IPS DF 6.9 (cell line): ENCODE data around the gene TMEFF1.

Experiments used
- DNase-seq: peaks from one replicate; pipeline ENCODE4 v3.0.0-alpha.2; 2013; ENCODE audit warnings: low read depth, low spot score
- H3K27ac ChIP-seq: one replicate; pipeline ENCODE4 v1.5.1; 2013; ENCODE audit warnings: low read length, control low read depth
- H3K27me3 ChIP-seq: 2 replicates; pipeline ENCODE4 v1.6.1; 2013; ENCODE audit warnings: mild to moderate bottlenecking, low read length; ENCODE audit not compliant: control insufficient read depth, insufficient read depth
- H3K36me3 ChIP-seq: 2 replicates; pipeline ENCODE4 v1.6.1; 2013; ENCODE audit warnings: low read length; ENCODE audit not compliant: control insufficient read depth, insufficient read depth
- H3K4me1 ChIP-seq: 2 replicates; pipeline ENCODE4 v1.6.1; 2013; ENCODE audit warnings: low read length; ENCODE audit not compliant: control insufficient read depth, insufficient read depth
- H3K4me3 ChIP-seq: 2 replicates; pipeline ENCODE4 v1.5.1; 2013; ENCODE audit warnings: mild to moderate bottlenecking, low read length
- H3K9me3 ChIP-seq: 2 replicates; pipeline ENCODE4 v1.6.1; 2013; ENCODE audit warnings: low read length, inconsistent platforms; ENCODE audit not compliant: control insufficient read depth, insufficient read depth
- WGBS: extraction: QIAGEN DNeasy Blood & Tissue Kit; methylation state at CpG from one replicate; pipeline ENCODE4 v1.1.7; 2013; ENCODE audit warnings: mixed read lengths, missing lambda C conversion rate; ENCODE audit not compliant: insufficient read length, insufficient coverage; 5-methylcytosine and 5-hydroxymethylcytosine counted together

The TMEFF1 gene

GRCh38 chr9:100584951-100585350, 112.0 kb downstream of the TMEFF1 start:
- no peak overlapping the region for H3K27ac ChIP-seq
- no peaks in the 10 kb centered on the region for H3K4me1 ChIP-seq
- no peaks in the 10 kb centered on the region for H3K27me3 ChIP-seq
- H3K9me3 ChIP-seq: no peaks in the 10 kb centered on the region
- H3K4me3 ChIP-seq: no peak overlapping the region
- no peak for DNase-seq
- no CpG with 5 or more reads among the region's 4 CpGs for WGBS
- peaks cover 8% of the 10 kb centered on the region; the same call in 1 of the 2 replicates for H3K36me3 ChIP-seq

GRCh38 chr9:100586093-100586492, 113.1 kb downstream of the TMEFF1 start:
- Histone ChIP-seq H3K4me1 (no peaks in the 10 kb centered on the region), H3K4me3 (no peak overlapping the region), H3K36me3 (peaks cover 8% of the 10 kb centered on the region; the same call in 1 of the 2 replicates), H3K27me3 (no peaks in the 10 kb centered on the region), H3K9me3 (no peaks in the 10 kb centered on the region), H3K27ac (no peak overlapping the region)
- no CpG with 5 or more reads among the region's 7 CpGs for WGBS
- no peak for DNase-seq

- no peak for DNase-seq
- no peaks in the 10 kb centered on the region for H3K9me3 ChIP-seq
- H3K27ac ChIP-seq: no peak overlapping the region
- H3K4me1 ChIP-seq: no peaks in the 10 kb centered on the region
- no CpG with 5 or more reads among the region's 9 CpGs for WGBS
- H3K36me3 ChIP-seq: peaks cover 8% of the 10 kb centered on the region; the same call in 1 of the 2 replicates
- no peak overlapping the region for H3K4me3 ChIP-seq
- no peaks in the 10 kb centered on the region for H3K27me3 ChIP-seq
Observed at GRCh38 chr9:100587375-100587774, 114.4 kb downstream of the TMEFF1 start.

- peaks cover 5% of the 10 kb centered on the region; the same call in 1 of the 2 replicates for H3K36me3 ChIP-seq
- no peaks in the 10 kb centered on the region for H3K27me3 ChIP-seq
- no peaks in the 10 kb centered on the region for H3K9me3 ChIP-seq
- H3K27ac ChIP-seq: no peak overlapping the region
- DNase-seq: no peak
- no peak overlapping the region for H3K4me3 ChIP-seq
- WGBS: no CpG with 5 or more reads among the region's 5 CpGs
- H3K4me1 ChIP-seq: no peaks in the 10 kb centered on the region
Observed at GRCh38 chr9:100589582-100589981, 116.6 kb downstream of the TMEFF1 start.

- Histone ChIP-seq H3K36me3 (peaks cover 5% of the 10 kb centered on the region; the same call in 1 of the 2 replicates), H3K4me3 (no peak overlapping the region), H3K27ac (no peak overlapping the region), H3K9me3 (no peaks in the 10 kb centered on the region), H3K27me3 (no peaks in the 10 kb centered on the region), H3K4me1 (no peaks in the 10 kb centered on the region)
- no CpG with 5 or more reads among the region's 2 CpGs for WGBS
- no peak for DNase-seq
Observed at GRCh38 chr9:100590481-100590880, 117.5 kb downstream of the TMEFF1 start.

GRCh38 chr9:100591139-100591538, 118.2 kb downstream of the TMEFF1 start:
- H3K27ac ChIP-seq: no peak overlapping the region
- H3K4me3 ChIP-seq: no peak overlapping the region
- H3K27me3 ChIP-seq: no peaks in the 10 kb centered on the region
- no CpG with 5 or more reads among the region's 6 CpGs for WGBS
- H3K9me3 ChIP-seq: no peaks in the 10 kb centered on the region
- H3K4me1 ChIP-seq: no peaks in the 10 kb centered on the region
- peaks cover under 1% of the 10 kb centered on the region; the same call in 1 of the 2 replicates for H3K36me3 ChIP-seq
- DNase-seq: no peak

- H3K9me3 ChIP-seq: no peaks in the 10 kb centered on the region
- no peaks in the 10 kb centered on the region for H3K4me1 ChIP-seq
- WGBS: no CpG with 5 or more reads among the region's 5 CpGs
- H3K27me3 ChIP-seq: no peaks in the 10 kb centered on the region
- no peak overlapping the region for H3K27ac ChIP-seq
- no peaks in the 10 kb centered on the region; the same call in 1 of the 2 replicates for H3K36me3 ChIP-seq
- DNase-seq: no peak
- H3K4me3 ChIP-seq: no peak overlapping the region
Observed at GRCh38 chr9:100591639-100592412, 118.9 kb downstream of the TMEFF1 start.

GRCh38 chr9:100595391-100596199, 122.6 kb downstream of the TMEFF1 start:
- H3K36me3 ChIP-seq: no peaks in the 10 kb centered on the region
- peaks cover 2% of the 10 kb centered on the region; the same call in 1 of the 2 replicates for H3K4me1 ChIP-seq
- H3K9me3 ChIP-seq: no peaks in the 10 kb centered on the region
- H3K27ac ChIP-seq: no peak overlapping the region
- no CpG with 5 or more reads among the region's 3 CpGs for WGBS
- no peaks in the 10 kb centered on the region for H3K27me3 ChIP-seq
- no peak overlapping the region for H3K4me3 ChIP-seq
- peak; percentile 48 for DNase-seq

GRCh38 chr9:100597236-100597635, 124.3 kb downstream of the TMEFF1 start:
- H3K27ac ChIP-seq: no peak overlapping the region
- 100% methylated on average over 1 of the region's 6 CpGs for WGBS
- H3K27me3 ChIP-seq: no peaks in the 10 kb centered on the region
- no peaks in the 10 kb centered on the region for H3K9me3 ChIP-seq
- DNase-seq: no peak
- no peak overlapping the region for H3K4me3 ChIP-seq
- peaks cover 3% of the 10 kb centered on the region; the same call in 1 of the 2 replicates for H3K4me1 ChIP-seq
- H3K36me3 ChIP-seq: no peaks in the 10 kb centered on the region

- Histone ChIP-seq H3K4me3 (peak overlapping the region; percentile 18; the same call in 1 of the 2 replicates), H3K27ac (no peak overlapping the region)
- no CpG with 5 or more reads among the region's 41 CpGs for WGBS
Observed at GRCh38 chr9:100598641-100599145, 125.7 kb downstream of the TMEFF1 start.

More at GRCh38 chr9:100598641-100599145, 125.7 kb downstream of the TMEFF1 start:
- Histone ChIP-seq H3K9me3 (no peaks in the 10 kb centered on the region), H3K27me3 (no peaks in the 10 kb centered on the region), H3K36me3 (no peaks in the 10 kb centered on the region), H3K4me1 (peaks cover 3% of the 10 kb centered on the region; the same call in 1 of the 2 replicates)
- peak; percentile 87 for DNase-seq
